GM23248 (cell line): ENCODE measurements around the gene PLBD1.

Source experiments
- EZH2 ChIP-seq: fragments of 200-600 bp; sonication (generic); IDR thresholded peaks from 2 replicates; pipeline ENCODE4 v1.6.1; 2018; ENCODE audit warnings: antibody characterized with exemption, mild to moderate bottlenecking; ENCODE audit not compliant: insufficient read depth, poor library complexity, severe bottlenecking
- EZH2phosphoT487 ChIP-seq: fragments of 200-600 bp; sonication (generic); IDR thresholded peaks from 2 replicates; pipeline ENCODE4 v1.6.1; 2018; ENCODE audit warnings: antibody characterized with exemption, moderate library complexity, mild to moderate bottlenecking, low read depth; ENCODE audit not compliant: insufficient read depth

DNA sequence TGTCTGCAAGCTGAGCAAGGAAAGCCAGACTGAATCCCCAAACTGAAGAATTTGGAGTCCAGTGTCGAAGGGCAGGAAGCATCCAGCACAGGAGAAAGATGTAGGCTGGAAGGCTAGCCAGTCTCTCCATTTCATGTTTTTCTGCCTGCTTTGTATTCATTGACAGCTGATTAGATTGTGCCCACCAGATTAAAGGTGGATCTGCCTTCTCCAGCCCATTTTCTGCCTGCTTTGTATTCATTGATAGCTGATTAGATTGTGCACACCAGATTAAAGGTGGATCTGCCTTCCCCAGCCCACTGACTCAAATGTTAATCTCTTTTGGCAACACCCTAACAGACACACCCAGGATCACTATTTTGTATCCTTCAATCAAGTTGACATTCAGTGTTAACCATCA is 85.3 kb downstream of the PLBD1 start:
- TF ChIP-seq EZH2phosphoT487 (no peak), EZH2 (no peak)
